Measurements from ENCODE around the gene SLITRK4. TPM values are rescaled to one million over a fixed set of nuclear protein-coding genes. Genes with fewer than 3 reads are reported as not detected.

The SLITRK4 gene
- total RNA-seq, 1 donor = 3.0 TPM

GRCh38 chrX:143633461-143634308 lies 2.2 kb downstream of the SLITRK4 start:
- DNase-seq (ENCODE audit: low read depth) = no peak
- no peak for TF ChIP-seq CTCF (IDR thresholded peaks at IDR 0.05; ENCODE audit: insufficient read depth, low read depth, low read length)
- peak overlapping the region; percentile 40 for H3K4me3 ChIP-seq (ENCODE audit: low read depth, low read length)

- DNase-seq (ENCODE audit: low read depth) = no peak
- no peak for TF ChIP-seq CTCF (IDR thresholded peaks at IDR 0.05; ENCODE audit: insufficient read depth, low read depth, low read length)
- peak overlapping the region; percentile 40 for H3K4me3 ChIP-seq (ENCODE audit: low read depth, low read length)
Observed at GRCh38 chrX:143632625-143633410, 3.1 kb downstream of the SLITRK4 start.

GRCh38 chrX:143623657-143624056 lies 12.2 kb downstream of the SLITRK4 start:
- no peak for DNase-seq (ENCODE audit: low read depth)
- H3K4me3 ChIP-seq (ENCODE audit: low read depth, low read length) = no peak overlapping the region
- TF ChIP-seq CTCF (IDR thresholded peaks at IDR 0.05; ENCODE audit: insufficient read depth, low read depth, low read length) = no peak

GRCh38 chrX:143621276-143621675 lies 14.6 kb downstream of the SLITRK4 start:
- no peak for TF ChIP-seq CTCF (IDR thresholded peaks at IDR 0.05; ENCODE audit: insufficient read depth, low read depth, low read length)
- no peak for DNase-seq (ENCODE audit: low read depth)
- H3K4me3 ChIP-seq (ENCODE audit: low read depth, low read length) = no peak overlapping the region

- TF ChIP-seq CTCF (IDR thresholded peaks at IDR 0.05; ENCODE audit: insufficient read depth, low read depth, low read length) = no peak
- no peak overlapping the region for H3K4me3 ChIP-seq (ENCODE audit: low read depth, low read length)
Observed at GRCh38 chrX:143615851-143616250, 20.1 kb downstream of the SLITRK4 start.

GRCh38 chrX:143601809-143602208 lies 34.1 kb downstream of the SLITRK4 start:
- no peak for DNase-seq (ENCODE audit: low read depth)
- TF ChIP-seq CTCF (IDR thresholded peaks at IDR 0.05; ENCODE audit: insufficient read depth, low read depth, low read length) = no peak
- H3K4me3 ChIP-seq (ENCODE audit: low read depth, low read length) = no peak overlapping the region

More at GRCh38 chrX:143615851-143616250, 20.1 kb downstream of the SLITRK4 start:
- no peak for DNase-seq (ENCODE audit: low read depth)
